ENCODE results near the gene VPS16. TPM values are rescaled to one million over a fixed set of nuclear protein-coding genes. Genes with fewer than 3 reads are reported as not detected.

Gene VPS16
- total RNA-seq, 1 donor from 2014 or later, result 32.7 TPM

DNA sequence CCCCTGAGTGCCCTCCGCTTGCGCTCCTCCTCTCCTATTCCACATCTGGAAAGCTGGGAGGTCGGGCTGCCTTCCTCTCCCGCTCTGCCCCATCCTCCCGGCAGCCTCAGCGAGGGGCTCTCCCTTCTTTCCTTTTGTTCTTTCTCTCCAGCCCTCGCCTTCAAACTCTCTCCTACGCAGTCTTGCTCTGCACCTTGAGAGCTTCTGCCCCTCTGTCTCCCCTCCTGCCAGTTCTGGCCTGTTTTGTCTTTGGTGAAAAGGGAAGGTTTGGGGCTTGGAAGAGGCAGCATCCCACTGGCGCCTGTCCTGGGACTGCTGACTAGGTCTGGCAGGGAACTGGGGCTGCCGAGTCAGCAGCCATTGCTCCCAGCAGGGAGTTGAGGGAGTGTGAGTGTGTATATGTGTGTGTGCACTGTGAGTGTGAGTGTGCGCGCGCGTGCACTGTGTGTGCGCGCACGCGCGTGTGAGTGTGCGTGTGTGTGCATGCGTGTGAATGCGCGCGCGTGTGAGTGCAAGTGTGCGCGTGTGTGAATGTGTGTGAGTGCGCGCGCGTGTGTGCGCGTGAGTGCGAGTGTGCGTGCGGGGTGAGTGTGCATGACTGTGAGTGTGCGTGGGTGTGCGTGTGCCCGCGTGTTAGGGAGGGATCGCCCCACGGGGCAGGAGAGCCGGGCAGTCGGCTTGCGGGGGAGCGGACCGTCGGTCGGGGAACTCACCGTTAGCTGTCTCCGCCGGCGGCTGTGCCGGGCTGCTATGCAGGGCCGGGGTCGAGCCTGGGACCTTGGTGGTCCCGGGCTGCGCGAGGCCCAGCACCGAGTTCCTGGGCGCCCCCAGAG is 40.6 kb upstream of the VPS16 start:
- H3K9me3 Mint-ChIP-seq (ENCODE audit: low read depth), result no peaks in the 10 kb centered on the region
- H3K36me3 Mint-ChIP-seq (ENCODE audit: low read depth), result peaks cover 3% of the 10 kb centered on the region
- peaks cover 32% of the 10 kb centered on the region for H3K27me3 Mint-ChIP-seq (ENCODE audit: low read depth)
- DNase-seq (ENCODE audit: low spot score), result no peak
- H3K4me3 Mint-ChIP-seq (ENCODE audit: unreplicated experiment), result peak overlapping the region; percentile 87
- TF ChIP-seq, protein P1, sequence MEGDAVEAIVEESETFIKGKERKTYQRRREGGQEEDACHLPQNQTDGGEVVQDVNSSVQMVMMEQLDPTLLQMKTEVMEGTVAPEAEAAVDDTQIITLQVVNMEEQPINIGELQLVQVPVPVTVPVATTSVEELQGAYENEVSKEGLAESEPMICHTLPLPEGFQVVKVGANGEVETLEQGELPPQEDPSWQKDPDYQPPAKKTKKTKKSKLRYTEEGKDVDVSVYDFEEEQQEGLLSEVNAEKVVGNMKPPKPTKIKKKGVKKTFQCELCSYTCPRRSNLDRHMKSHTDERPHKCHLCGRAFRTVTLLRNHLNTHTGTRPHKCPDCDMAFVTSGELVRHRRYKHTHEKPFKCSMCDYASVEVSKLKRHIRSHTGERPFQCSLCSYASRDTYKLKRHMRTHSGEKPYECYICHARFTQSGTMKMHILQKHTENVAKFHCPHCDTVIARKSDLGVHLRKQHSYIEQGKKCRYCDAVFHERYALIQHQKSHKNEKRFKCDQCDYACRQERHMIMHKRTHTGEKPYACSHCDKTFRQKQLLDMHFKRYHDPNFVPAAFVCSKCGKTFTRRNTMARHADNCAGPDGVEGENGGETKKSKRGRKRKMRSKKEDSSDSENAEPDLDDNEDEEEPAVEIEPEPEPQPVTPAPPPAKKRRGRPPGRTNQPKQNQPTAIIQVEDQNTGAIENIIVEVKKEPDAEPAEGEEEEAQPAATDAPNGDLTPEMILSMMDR (IDR thresholded peaks at IDR 0.05), result no peak
- peaks cover 16% of the 10 kb centered on the region for H3K4me1 Mint-ChIP-seq (ENCODE audit: low read depth)
- peak overlapping the region; percentile 3 for H3K27ac Mint-ChIP-seq (ENCODE audit: unreplicated experiment)

DNA sequence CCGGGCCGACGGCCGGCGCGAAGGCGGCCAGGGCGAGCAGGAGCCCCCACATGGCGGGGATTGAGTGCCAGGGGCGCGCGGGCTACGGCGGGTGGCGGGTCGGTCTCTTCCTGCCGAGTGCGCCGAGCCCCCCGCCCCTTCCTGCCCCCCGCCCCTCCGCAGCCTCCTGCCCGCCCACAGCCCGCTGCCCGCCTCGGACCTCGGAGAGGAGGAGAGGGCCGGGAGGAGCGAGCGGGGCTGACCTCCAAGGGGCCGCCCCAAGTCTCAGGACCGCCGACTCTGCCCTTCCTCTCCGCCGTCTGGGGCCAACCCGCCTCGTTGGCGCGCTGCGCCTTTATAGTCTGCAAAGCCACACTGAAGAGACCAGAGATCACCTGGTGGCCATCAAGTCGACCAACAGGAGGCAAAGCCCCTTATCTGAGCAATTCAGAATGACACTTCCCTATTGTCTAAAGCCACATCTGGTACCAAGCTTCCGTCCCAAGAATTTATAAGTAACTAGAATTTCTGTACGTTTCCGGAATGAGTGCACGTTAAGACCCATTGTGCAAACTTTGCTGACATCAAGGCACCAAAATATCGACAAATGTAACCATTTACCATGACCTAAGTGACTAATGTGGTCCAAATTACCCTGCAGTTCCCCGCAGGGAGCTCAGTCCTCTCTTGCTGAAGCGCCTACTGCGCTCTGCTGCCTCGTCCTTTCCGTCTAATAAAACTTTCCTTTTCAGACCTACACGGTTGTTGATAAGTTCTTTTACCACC is 39.8 kb upstream of the VPS16 start, which contains the start of gene CPXM1:
Gene CPXM1 (minus strand): TSS at position 107 of the 765 bp plus-strand sequence. CDS start 55 bp downstream, at position 52.
- TF ChIP-seq, protein P1 (IDR thresholded peaks at IDR 0.05), result peak; percentile 39
- DNase-seq (ENCODE audit: low spot score), result no peak
- Mint-ChIP-seq H3K9me3 (ENCODE audit: low read depth) (no peaks in the 10 kb centered on the region), H3K4me1 (ENCODE audit: low read depth) (peaks cover 16% of the 10 kb centered on the region), H3K27ac (ENCODE audit: unreplicated experiment) (peak within 1 kb of the TSS; percentile 12), H3K27me3 (ENCODE audit: low read depth) (peaks cover 32% of the 10 kb centered on the region), H3K36me3 (ENCODE audit: low read depth) (peaks cover 3% of the 10 kb centered on the region), H3K4me3 (ENCODE audit: unreplicated experiment) (peak within 1 kb of the TSS; percentile 87)

DNA sequence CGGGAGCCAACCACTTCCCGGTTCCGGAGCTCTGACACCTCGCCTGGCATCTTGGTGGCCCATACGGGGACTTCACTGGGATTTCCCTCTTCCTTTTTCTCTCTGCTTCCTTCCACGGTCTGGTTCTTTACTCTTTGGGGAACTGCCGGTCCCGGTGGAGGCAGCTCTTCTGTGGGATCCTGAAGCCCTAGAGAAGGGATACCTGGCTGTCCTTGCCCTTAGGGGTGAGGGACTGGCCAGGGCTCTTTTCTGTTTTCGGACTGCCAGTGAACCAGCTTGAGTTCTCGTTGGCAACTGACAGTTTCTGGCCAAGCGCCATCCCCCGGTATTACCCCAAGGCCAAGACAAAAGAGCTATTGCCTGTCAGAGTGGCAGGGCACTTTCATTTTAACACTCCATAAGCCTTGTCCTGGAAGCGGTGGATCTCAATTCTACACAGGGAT is 39.2 kb upstream of the VPS16 start:
- TF ChIP-seq, protein P1 (IDR thresholded peaks at IDR 0.05), result no peak
- no peak for DNase-seq (ENCODE audit: low spot score)
- Mint-ChIP-seq H3K4me3 (ENCODE audit: unreplicated experiment) (peak overlapping the region; percentile 67), H3K4me1 (ENCODE audit: low read depth) (peaks cover 21% of the 10 kb centered on the region), H3K9me3 (ENCODE audit: low read depth) (no peaks in the 10 kb centered on the region), H3K27ac (ENCODE audit: unreplicated experiment) (no peak overlapping the region), H3K36me3 (ENCODE audit: low read depth) (peaks cover 3% of the 10 kb centered on the region), H3K27me3 (ENCODE audit: low read depth) (peaks cover 36% of the 10 kb centered on the region)

DNA sequence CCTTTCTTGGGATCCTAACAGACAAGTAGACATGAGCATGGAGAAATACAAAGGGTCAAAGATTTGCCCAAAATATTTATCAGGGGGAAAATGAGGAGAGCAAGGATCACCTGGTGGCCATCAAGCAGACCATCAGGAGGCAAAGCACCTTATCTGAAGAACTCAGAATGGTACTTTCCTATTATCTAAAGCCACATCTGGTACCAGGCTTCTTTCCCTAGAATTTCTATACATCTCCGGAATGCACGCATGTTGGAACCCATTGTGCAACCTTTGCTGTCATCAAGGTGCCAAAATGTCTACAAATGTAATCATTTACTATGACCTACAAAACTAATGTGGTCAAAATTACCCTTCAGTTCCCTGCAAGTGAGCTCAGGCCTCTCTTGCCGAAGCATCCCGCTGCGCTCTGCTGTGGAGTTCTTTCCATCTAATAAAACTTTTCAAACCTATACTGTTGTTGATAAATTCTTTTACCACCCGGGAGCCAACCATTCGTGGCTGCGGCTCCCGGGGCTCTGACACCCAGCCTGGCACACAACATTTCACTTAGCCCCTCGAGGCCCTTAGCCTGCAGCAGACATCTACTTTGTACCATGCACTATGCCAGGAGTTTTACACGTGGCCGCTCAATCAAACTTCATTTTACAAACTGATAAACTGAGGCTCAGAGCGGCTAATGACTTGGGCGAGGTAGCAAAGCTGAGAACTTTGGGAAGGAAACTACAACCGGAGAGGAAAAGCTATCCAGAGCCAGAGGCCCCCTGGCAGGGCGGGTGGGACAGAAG is 36.3 kb upstream of the VPS16 start:
- DNase-seq (ENCODE audit: low spot score), result no peak
- TF ChIP-seq, protein P1 (IDR thresholded peaks at IDR 0.05), result no peak
- peaks cover 3% of the 10 kb centered on the region for H3K36me3 Mint-ChIP-seq (ENCODE audit: low read depth)
- H3K9me3 Mint-ChIP-seq (ENCODE audit: low read depth), result no peaks in the 10 kb centered on the region
- peaks cover 52% of the 10 kb centered on the region for H3K27me3 Mint-ChIP-seq (ENCODE audit: low read depth)
- H3K4me1 Mint-ChIP-seq (ENCODE audit: low read depth), result peaks cover 22% of the 10 kb centered on the region
- H3K27ac Mint-ChIP-seq (ENCODE audit: unreplicated experiment), result no peak overlapping the region
- H3K4me3 Mint-ChIP-seq (ENCODE audit: unreplicated experiment), result no peak overlapping the region
